Mesodermal cell (in vitro differentiated cells): ENCODE measurements around the gene LTK.
A peak's percentile ranks its signal among the peaks of the same experiment; 100 is the strongest.

ENCODE experiments used
- H3K27ac ChIP-seq: 2 replicates; pipeline ENCODE4 v1.7.0; 2013; ENCODE audit warnings: mild to moderate bottlenecking, low read depth, low read length, moderate library complexity; ENCODE audit not compliant: severe bottlenecking
- H3K36me3 ChIP-seq: 2 replicates; pipeline ENCODE4 v1.7.1; 2013; ENCODE audit warnings: mild to moderate bottlenecking, low read length, moderate library complexity; ENCODE audit not compliant: control insufficient read depth, insufficient read depth
- H3K4me1 ChIP-seq: one replicate; pipeline ENCODE4 v1.7.1; 2013; ENCODE audit warnings: mild to moderate bottlenecking, low read length; ENCODE audit not compliant: insufficient read depth, control insufficient read depth, poor library complexity, severe bottlenecking
- H3K4me3 ChIP-seq: 2 replicates; pipeline ENCODE4 v1.7.0; 2013; ENCODE audit warnings: low read length, control low read depth, mild to moderate bottlenecking; ENCODE audit not compliant: insufficient read depth, poor library complexity, severe bottlenecking; ENCODE audit errors: extremely low read depth
- H3K9me3 ChIP-seq: 2 replicates; pipeline ENCODE4 v1.7.1; 2013; ENCODE audit warnings: mild to moderate bottlenecking, low read length, moderate library complexity; ENCODE audit not compliant: control insufficient read depth
- WGBS, 2 experiments: methylation state at CpG; one replicate each; pipeline ENCODE4 v1.1.5; 2013; ENCODE audit warnings: missing lambda C conversion rate in 2 of 2; ENCODE audit not compliant: insufficient coverage in 2 of 2; 5-methylcytosine and 5-hydroxymethylcytosine counted together

Gene LTK

GRCh38 chr15:41530363-41530956, 16.8 kb upstream of the LTK start:
- Histone ChIP-seq H3K4me3 (no peak overlapping the region), H3K27ac (no peak overlapping the region), H3K4me1 (no peaks in the 10 kb centered on the region), H3K36me3 (peaks cover 97% of the 10 kb centered on the region), H3K9me3 (no peaks in the 10 kb centered on the region)
- WGBS, 2 experiments: 87 to 97% methylated on average over 4 of the region's 6 CpGs

GRCh38 chr15:41523097-41523496, 9.5 kb upstream of the LTK start:
- Histone ChIP-seq H3K9me3 (no peaks in the 10 kb centered on the region), H3K27ac (no peak overlapping the region), H3K36me3 (peaks cover 64% of the 10 kb centered on the region), H3K4me1 (no peaks in the 10 kb centered on the region), H3K4me3 (no peak overlapping the region)
- 95 to 98% methylated on average over 5 of the region's 5 CpGs for WGBS, 2 experiments

GRCh38 chr15:41521614-41522013, 8.0 kb upstream of the LTK start:
- 93% methylated on average over 9 of the region's 9 CpGs for WGBS, 2 experiments
- Histone ChIP-seq H3K4me3 (no peak overlapping the region), H3K36me3 (peaks cover 62% of the 10 kb centered on the region), H3K27ac (no peak overlapping the region), H3K4me1 (no peaks in the 10 kb centered on the region), H3K9me3 (no peaks in the 10 kb centered on the region)

- H3K36me3 ChIP-seq: peaks cover 54% of the 10 kb centered on the region
- no peak overlapping the region for H3K27ac ChIP-seq
- WGBS, 2 experiments: 94 to 96% methylated on average over 17 of the region's 17 CpGs
- H3K9me3 ChIP-seq: no peaks in the 10 kb centered on the region
- H3K4me3 ChIP-seq: no peak overlapping the region
- no peaks in the 10 kb centered on the region for H3K4me1 ChIP-seq
Measured at GRCh38 chr15:41520636-41521035, 7.0 kb upstream of the LTK start.

GRCh38 chr15:41517895-41518449, 4.3 kb upstream of the LTK start:
- 92 to 97% methylated on average over 8 of the region's 8 CpGs for WGBS, 2 experiments
- Histone ChIP-seq H3K27ac (no peak overlapping the region), H3K4me3 (no peak overlapping the region), H3K9me3 (no peaks in the 10 kb centered on the region), H3K4me1 (peaks cover 5% of the 10 kb centered on the region), H3K36me3 (peaks cover 39% of the 10 kb centered on the region)

- peaks cover 14% of the 10 kb centered on the region for H3K36me3 ChIP-seq
- WGBS, 2 experiments: 3 to 4% methylated on average over 30 to 33 of the region's 40 CpGs
- H3K27ac ChIP-seq: no peak overlapping the region
- H3K9me3 ChIP-seq: no peaks in the 10 kb centered on the region
- H3K4me1 ChIP-seq: peaks cover 15% of the 10 kb centered on the region
- H3K4me3 ChIP-seq: peak overlapping the region; percentile 34
Measured at GRCh38 chr15:41512940-41513505, 604 bp downstream of the LTK start.

GRCh38 chr15:41512512-41512939, 1.1 kb downstream of the LTK start:
- Histone ChIP-seq H3K4me3 (peak overlapping the region; percentile 34), H3K36me3 (peaks cover 9% of the 10 kb centered on the region), H3K27ac (no peak overlapping the region), H3K4me1 (peaks cover 15% of the 10 kb centered on the region), H3K9me3 (no peaks in the 10 kb centered on the region)
- WGBS, 2 experiments: 16 to 19% methylated on average over 30 to 33 of the region's 33 CpGs

- peak overlapping the region; percentile 5 for H3K4me3 ChIP-seq
- WGBS, 2 experiments: 2 to 5% methylated on average over 40 to 42 of the region's 49 CpGs
- no peak overlapping the region for H3K27ac ChIP-seq
- H3K9me3 ChIP-seq: no peaks in the 10 kb centered on the region
- peaks cover 15% of the 10 kb centered on the region for H3K4me1 ChIP-seq
- peaks cover 3% of the 10 kb centered on the region for H3K36me3 ChIP-seq
Measured at GRCh38 chr15:41511899-41512369, 1.7 kb downstream of the LTK start.

GRCh38 chr15:41511331-41511898, 2.2 kb downstream of the LTK start:
- H3K27ac ChIP-seq: no peak overlapping the region
- peaks cover 2% of the 10 kb centered on the region for H3K36me3 ChIP-seq
- peaks cover 15% of the 10 kb centered on the region for H3K4me1 ChIP-seq
- WGBS, 2 experiments: 4% methylated on average over 30 to 48 of the region's 56 CpGs
- no peaks in the 10 kb centered on the region for H3K9me3 ChIP-seq
- H3K4me3 ChIP-seq: peak overlapping the region; percentile 1

GRCh38 chr15:41510728-41511127, 2.9 kb downstream of the LTK start:
- H3K4me3 ChIP-seq: no peak overlapping the region
- peaks cover 15% of the 10 kb centered on the region for H3K4me1 ChIP-seq
- no peaks in the 10 kb centered on the region for H3K36me3 ChIP-seq
- H3K9me3 ChIP-seq: no peaks in the 10 kb centered on the region
- WGBS, 2 experiments: 31 to 53% methylated on average over 5 to 6 of the region's 7 CpGs
- H3K27ac ChIP-seq: no peak overlapping the region
